Neural cell (in vitro differentiated cells): Measurements from ENCODE around the gene LTBP4. TPM values are rescaled to one million over a fixed set of nuclear protein-coding genes. Genes with fewer than 3 reads are reported as not detected.

Source experiments
- H2AFZ ChIP-seq: fragments of 200-600, 300-800 bp; sonication (generic), shearing (Covaris generic); 2 replicates; pipeline ENCODE4 v1.6.0; 2014; ENCODE audit warnings: low read depth, mild to moderate bottlenecking, antibody characterized with exemption, low read length, moderate library complexity
- H3F3A ChIP-seq: fragments of 200-600 bp; shearing (Covaris generic); 2 replicates; pipeline ENCODE4 v1.6.1; 2016; ENCODE audit warnings: mild to moderate bottlenecking, moderate library complexity, mixed read lengths, antibody characterized with exemption, low read length; ENCODE audit not compliant: insufficient read depth, poor library complexity, severe bottlenecking
- H3K27ac ChIP-seq: fragments of 200-600, 300-800 bp; sonication (generic), shearing (Covaris generic); 2 replicates; pipeline ENCODE4 v1.5.1; 2014; ENCODE audit warnings: mild to moderate bottlenecking, low read length, moderate library complexity
- H3K27me3 ChIP-seq: fragments of 300-800, 200-600 bp; sonication (generic), shearing (Covaris generic); 2 replicates; pipeline ENCODE4 v1.6.0; 2014; ENCODE audit warnings: mild to moderate bottlenecking, low read depth, low read length, moderate library complexity; ENCODE audit not compliant: insufficient read depth
- H3K36me3 ChIP-seq: fragments of 300-800, 200-600 bp; sonication (generic), shearing (Covaris generic); 2 replicates; pipeline ENCODE4 v1.5.1; 2014; ENCODE audit warnings: mild to moderate bottlenecking, antibody characterized with exemption, low read length, moderate library complexity; ENCODE audit not compliant: insufficient read depth
- H3K4me2 ChIP-seq: fragments of 300-800, 200-600 bp; sonication (generic), shearing (Covaris generic); 2 replicates; pipeline ENCODE4 v1.6.0; 2014; ENCODE audit warnings: mild to moderate bottlenecking, low read length
- H3K4me3 ChIP-seq: fragments of 300-800, 200-600 bp; sonication (generic), shearing (Covaris generic); 2 replicates; pipeline ENCODE4 v1.5.1; 2014; ENCODE audit warnings: mild to moderate bottlenecking, low read length, moderate library complexity
- H3K79me2 ChIP-seq: fragments of 200-600 bp; shearing (Covaris generic); replicated peaks from 2 replicates; pipeline ENCODE4 v1.6.0; 2014; ENCODE audit warnings: mild to moderate bottlenecking, low read length, moderate library complexity; ENCODE audit not compliant: insufficient read depth
- H3K9ac ChIP-seq: fragments of 300-800, 200-600 bp; sonication (generic), shearing (Covaris generic); 2 replicates; pipeline ENCODE4 v1.6.1; 2016; ENCODE audit warnings: mild to moderate bottlenecking, low read length, mixed read lengths
- H3K9me2 ChIP-seq: fragments of 200-600 bp; shearing (Covaris generic); 2 replicates; pipeline ENCODE4 v1.6.1; 2016; ENCODE audit warnings: mild to moderate bottlenecking, low read length, mixed read lengths; ENCODE audit not compliant: insufficient read depth
- H3K9me3 ChIP-seq: fragments of 200-600, 300-800 bp; sonication (generic), shearing (Covaris generic); 2 replicates; pipeline ENCODE4 v1.6.1; 2016; ENCODE audit warnings: mild to moderate bottlenecking, mixed run types, low read length, moderate library complexity, mixed read lengths
- H4K20me1 ChIP-seq: fragments of 200-600 bp; shearing (Covaris generic); 2 replicates; pipeline ENCODE4 v1.6.1; 2016; ENCODE audit warnings: mild to moderate bottlenecking, mixed run types; ENCODE audit not compliant: insufficient read depth
- CTCF ChIP-seq: fragments of 450-650 bp; IDR thresholded peaks from 2 replicates; pipeline ENCODE4 v1.5.1; 2014; ENCODE audit warnings: antibody characterized with exemption, mild to moderate bottlenecking, moderate library complexity; ENCODE audit not compliant: poor library complexity, severe bottlenecking
- EP300 ChIP-seq: fragments of 450-650 bp; conservative IDR thresholded peaks from 2 replicates; pipeline ENCODE4 v1.6.1; 2014; ENCODE audit warnings: antibody characterized with exemption, mild to moderate bottlenecking, moderate library complexity; ENCODE audit not compliant: poor library complexity, severe bottlenecking
- EZH2 ChIP-seq: fragments of 200-600, 300-800 bp; shearing (Covaris generic), sonication (generic); IDR thresholded peaks from 2 replicates; pipeline ENCODE4 v1.6.1; 2014; ENCODE audit warnings: antibody characterized with exemption, low read length, borderline replicate concordance, mild to moderate bottlenecking; ENCODE audit not compliant: insufficient read depth, poor library complexity, severe bottlenecking
- MXI1 ChIP-seq: fragments of 450-650 bp; conservative IDR thresholded peaks from 2 replicates; pipeline ENCODE4 v1.6.1; 2014; ENCODE audit warnings: antibody characterized with exemption, mild to moderate bottlenecking; ENCODE audit not compliant: poor library complexity, severe bottlenecking
- POLR2AphosphoS5 ChIP-seq: IDR thresholded peaks from 2 replicates; pipeline ENCODE4 v1.6.1; 2012
- RAD21 ChIP-seq: fragments of 450-650 bp; conservative IDR thresholded peaks from 2 replicates; pipeline ENCODE4 v1.6.1; 2014; ENCODE audit warnings: antibody characterized with exemption, mild to moderate bottlenecking, moderate library complexity
- REST ChIP-seq: IDR thresholded peaks from 2 replicates; pipeline ENCODE4 v1.6.1; 2012; ENCODE audit warnings: borderline replicate concordance
- SMC3 ChIP-seq: fragments of 450-650 bp; conservative IDR thresholded peaks from 2 replicates; pipeline ENCODE4 v1.6.1; 2014; ENCODE audit warnings: antibody characterized with exemption, mild to moderate bottlenecking, moderate library complexity; ENCODE audit not compliant: poor library complexity
- TAF1 ChIP-seq: IDR thresholded peaks from 2 replicates; pipeline ENCODE4 v1.6.1; 2012; ENCODE audit warnings: low read depth
- polyA plus RNA-seq: library from polyadenylated mRNA; depleted of rRNA; stranded (reverse); fragments of >200 nt; gene quantifications from 2 replicates; pipeline ENCODE4 v1.2.3, GENCODE V29; 2014

The LTBP4 gene
- polyA plus RNA-seq, 1 donor from 2014 or later = 55.6 TPM

DNA sequence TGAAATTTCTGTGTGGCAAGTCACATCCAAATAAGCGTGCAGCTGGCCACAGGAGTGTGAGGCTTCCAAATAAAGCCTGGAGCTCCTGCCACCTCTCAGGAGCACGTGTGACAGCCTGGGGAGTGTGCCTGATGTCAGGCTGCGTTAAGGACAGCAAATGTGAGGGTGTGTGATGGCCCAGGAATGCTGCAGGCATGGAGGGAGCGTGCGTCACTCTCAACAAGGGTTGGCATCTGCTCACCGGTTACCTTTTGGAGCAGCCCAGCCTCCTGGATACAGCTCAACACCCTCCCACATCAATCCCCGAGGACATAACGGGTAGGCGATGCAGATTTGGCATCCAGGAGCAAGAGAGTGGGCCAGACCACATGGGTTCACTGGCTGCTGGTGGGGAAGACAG, 70.2 kb downstream of the LTBP4 start:
- no peaks in the 10 kb centered on the region for H3F3A ChIP-seq
- no peaks in the 10 kb centered on the region for H3K79me2 ChIP-seq
- TF ChIP-seq CTCF = no peak
- no peak for TF ChIP-seq POLR2AphosphoS5
- no peak for TF ChIP-seq EZH2
- no peak for TF ChIP-seq SMC3
- no peak for TF ChIP-seq TAF1
- TF ChIP-seq MXI1 = no peak
- TF ChIP-seq RAD21 = no peak
- TF ChIP-seq EP300 = no peak
- no peak for TF ChIP-seq REST
- no peak overlapping the region for H3K4me2 ChIP-seq
- no peak overlapping the region for H3K27ac ChIP-seq
- H3K27me3 ChIP-seq = no peaks in the 10 kb centered on the region
- H4K20me1 ChIP-seq = no peaks in the 10 kb centered on the region
- no peaks in the 10 kb centered on the region for H3K9me2 ChIP-seq
- H2AFZ ChIP-seq = no peak overlapping the region
- H3K9me3 ChIP-seq = peaks cover 9% of the 10 kb centered on the region
- no peak overlapping the region for H3K9ac ChIP-seq
- no peak overlapping the region for H3K4me3 ChIP-seq
- H3K36me3 ChIP-seq = peaks cover 25% of the 10 kb centered on the region

DNA sequence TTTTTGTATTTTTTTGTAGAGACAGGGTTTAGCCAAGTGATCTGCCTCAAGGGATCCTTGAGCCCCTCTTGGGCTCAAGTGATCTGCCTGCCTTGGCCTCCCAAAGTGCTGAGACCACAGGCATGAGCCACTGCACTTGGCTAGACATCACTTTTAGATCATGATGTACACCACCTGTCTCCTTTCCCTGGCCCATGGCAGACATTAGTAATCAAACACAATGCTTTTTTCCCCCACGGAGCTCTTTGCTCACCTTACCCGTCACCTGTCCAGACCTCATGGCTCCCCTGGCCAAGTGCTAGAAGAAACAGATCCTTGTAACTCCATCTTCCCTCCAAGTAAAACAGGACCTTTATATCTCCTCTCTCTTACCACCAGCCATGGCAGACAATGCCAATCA, 70.9 kb downstream of the LTBP4 start:
- no peak for TF ChIP-seq TAF1
- TF ChIP-seq RAD21 = no peak
- no peak for TF ChIP-seq EZH2
- no peak for TF ChIP-seq REST
- TF ChIP-seq EP300 = no peak
- TF ChIP-seq POLR2AphosphoS5 = no peak
- TF ChIP-seq SMC3 = no peak
- TF ChIP-seq CTCF = no peak
- TF ChIP-seq MXI1 = no peak
- H3K27me3 ChIP-seq = no peaks in the 10 kb centered on the region
- no peaks in the 10 kb centered on the region for H3K79me2 ChIP-seq
- H3K36me3 ChIP-seq = peaks cover 25% of the 10 kb centered on the region
- no peak overlapping the region for H3K4me3 ChIP-seq
- H3K9ac ChIP-seq = no peak overlapping the region
- peaks cover 9% of the 10 kb centered on the region for H3K9me3 ChIP-seq
- H3F3A ChIP-seq = no peaks in the 10 kb centered on the region
- no peaks in the 10 kb centered on the region for H4K20me1 ChIP-seq
- no peaks in the 10 kb centered on the region for H3K9me2 ChIP-seq
- no peak overlapping the region for H3K4me2 ChIP-seq
- no peak overlapping the region for H2AFZ ChIP-seq
- H3K27ac ChIP-seq = no peak overlapping the region
